Mucosa of descending colon (tissue), 3 donors: ENCODE measurements around the gene RPP30. TPM values are rescaled to one million over a fixed set of nuclear protein-coding genes. Genes with fewer than 3 reads are reported as not detected.

Source experiments
- ATAC-seq: fragments of 200-7000 bp; cut with Tn5 transposase; one replicate; pipeline ENCODE4 v1.9.1; 2020; ENCODE audit warnings: mild to moderate bottlenecking, moderate library complexity
- DNase-seq, 3 donors: peaks; one replicate each; pipeline ENCODE4 v3.0.0-alpha.2; 2020
- H3K36me3 ChIP-seq: fragments of 200-600 bp; one replicate; pipeline ENCODE4 v1.8.0; 2021; ENCODE audit warnings: low read depth, mild to moderate bottlenecking
- H3K4me1 ChIP-seq: fragments of 200-600 bp; one replicate; pipeline ENCODE4 v1.8.0; 2021; ENCODE audit warnings: low read depth, mild to moderate bottlenecking
- H3K4me3 ChIP-seq: fragments of 200-600 bp; one replicate; pipeline ENCODE4 v1.8.0; 2021; ENCODE audit warnings: mild to moderate bottlenecking
- H3K9me3 ChIP-seq: fragments of 200-600 bp; one replicate; pipeline ENCODE4 v1.8.0; 2021; ENCODE audit warnings: mild to moderate bottlenecking
- intact Hi-C, 2 donors: fragments of 100-400 bp; cut with DNase I in 1 of 2; cut with micrococcal nuclease in 1 of 2; formaldehyde crosslinking; loops; one replicate each; pipeline versions ENCODE4 v1.11.0 to v1.11.1; 2022; cut with DNase I, micrococcal nuclease
- total RNA-seq, 3 donors: library from RNA; stranded (reverse); fragmentation: NEBNext Ultra II Directional in 2 of 3; extraction: Animal tissue kit (Norgen Biotek cat#: 25700) in 2 of 3; gene quantifications; one replicate each; pipeline versions ENCODE4 v1.2.1 to v1.2.4, GENCODE V29; 2021 to 2023
- TF ChIP-seq, protein P1 (sequence below): fragments of 200-600 bp; IDR thresholded peaks from one replicate; pipeline ENCODE4 v1.8.0; 2022; ENCODE audit warnings: antibody characterized with exemption, mild to moderate bottlenecking
- donor health status: DM: no; HTN: no; CAD: no; lungs with moderate emphysema.
- donor health status: DM: no; HTN: no; CAD: no.
- donor health status: DM: no; HTN: yes; CAD: no.

Gene RPP30
- total RNA-seq, 3 donors from 2014 or later, result 20.6 to 25.1 (median 24.3) TPM

DNA sequence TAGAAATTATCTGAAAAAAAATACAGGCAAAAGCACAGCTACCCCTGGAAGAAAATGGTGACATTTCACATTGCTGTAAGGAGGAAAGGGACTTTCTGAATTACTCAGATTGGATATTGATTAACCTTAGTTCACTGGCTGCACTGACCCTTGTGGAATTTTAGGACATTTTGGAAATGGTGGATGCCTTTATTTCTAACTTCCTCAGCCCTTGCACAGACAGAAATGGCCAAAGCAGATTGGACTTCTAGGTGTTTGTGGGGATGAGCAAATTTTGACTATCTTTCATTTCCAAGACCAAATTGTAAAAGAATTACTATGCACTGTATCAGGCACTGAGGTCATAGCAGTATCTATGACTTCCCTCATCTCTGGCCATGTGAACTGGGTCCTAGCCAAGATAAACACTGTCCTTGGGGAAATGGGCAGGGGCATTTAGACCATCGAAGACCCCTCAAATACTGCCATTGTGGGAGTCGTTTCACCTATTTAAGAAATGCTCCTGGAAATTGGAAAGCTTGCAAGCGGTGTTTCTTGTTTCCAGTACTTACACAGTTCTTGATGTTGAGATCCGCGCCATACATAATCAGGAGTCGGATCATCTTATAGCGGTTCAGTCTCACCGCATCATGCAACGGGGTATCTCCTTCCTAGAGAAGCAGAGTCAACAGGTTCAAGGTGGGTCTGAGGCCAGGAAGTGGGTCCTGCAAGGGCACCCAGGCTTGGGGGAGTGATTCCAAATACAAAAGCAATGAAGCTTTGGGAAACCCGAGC, 43.4 kb downstream of the RPP30 start:
- ATAC-seq (no peak), DNase-seq (no peak)
- intact Hi-C loops, result loop anchor here in 1 of 2 donors (10.0 kb wide), 1 partner anchor 340 kb away; no protein-coding TSS in a partner anchor
- TF ChIP-seq, protein P1, sequence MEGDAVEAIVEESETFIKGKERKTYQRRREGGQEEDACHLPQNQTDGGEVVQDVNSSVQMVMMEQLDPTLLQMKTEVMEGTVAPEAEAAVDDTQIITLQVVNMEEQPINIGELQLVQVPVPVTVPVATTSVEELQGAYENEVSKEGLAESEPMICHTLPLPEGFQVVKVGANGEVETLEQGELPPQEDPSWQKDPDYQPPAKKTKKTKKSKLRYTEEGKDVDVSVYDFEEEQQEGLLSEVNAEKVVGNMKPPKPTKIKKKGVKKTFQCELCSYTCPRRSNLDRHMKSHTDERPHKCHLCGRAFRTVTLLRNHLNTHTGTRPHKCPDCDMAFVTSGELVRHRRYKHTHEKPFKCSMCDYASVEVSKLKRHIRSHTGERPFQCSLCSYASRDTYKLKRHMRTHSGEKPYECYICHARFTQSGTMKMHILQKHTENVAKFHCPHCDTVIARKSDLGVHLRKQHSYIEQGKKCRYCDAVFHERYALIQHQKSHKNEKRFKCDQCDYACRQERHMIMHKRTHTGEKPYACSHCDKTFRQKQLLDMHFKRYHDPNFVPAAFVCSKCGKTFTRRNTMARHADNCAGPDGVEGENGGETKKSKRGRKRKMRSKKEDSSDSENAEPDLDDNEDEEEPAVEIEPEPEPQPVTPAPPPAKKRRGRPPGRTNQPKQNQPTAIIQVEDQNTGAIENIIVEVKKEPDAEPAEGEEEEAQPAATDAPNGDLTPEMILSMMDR, result no peak
- Histone ChIP-seq H3K36me3 (no peaks in the 10 kb centered on the region), H3K4me3 (no peak overlapping the region), H3K4me1 (no peaks in the 10 kb centered on the region), H3K9me3 (no peaks in the 10 kb centered on the region)

DNA sequence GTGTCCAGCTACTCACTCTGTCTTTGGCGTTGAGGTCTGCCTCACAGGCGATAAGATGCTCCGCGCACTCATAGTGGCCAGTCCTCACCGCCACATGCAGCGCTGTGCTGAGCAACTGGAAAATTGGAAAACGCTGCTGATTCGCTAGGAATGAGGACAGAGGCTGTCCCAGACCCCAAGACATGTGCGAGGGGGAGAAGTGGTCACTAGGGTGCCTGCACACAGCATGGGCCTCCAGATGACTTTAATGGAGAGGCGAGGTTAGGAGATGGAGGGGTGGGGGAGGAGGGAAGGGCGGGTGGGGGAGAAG, 43.9 kb downstream of the RPP30 start:
- DNase-seq, result no peak
- no peak overlapping the region for H3K4me3 ChIP-seq
- intact Hi-C loops, result loop anchor here in 1 of 2 donors (10.0 kb wide), 1 partner anchor 339 kb away; no protein-coding TSS in a partner anchor

DNA sequence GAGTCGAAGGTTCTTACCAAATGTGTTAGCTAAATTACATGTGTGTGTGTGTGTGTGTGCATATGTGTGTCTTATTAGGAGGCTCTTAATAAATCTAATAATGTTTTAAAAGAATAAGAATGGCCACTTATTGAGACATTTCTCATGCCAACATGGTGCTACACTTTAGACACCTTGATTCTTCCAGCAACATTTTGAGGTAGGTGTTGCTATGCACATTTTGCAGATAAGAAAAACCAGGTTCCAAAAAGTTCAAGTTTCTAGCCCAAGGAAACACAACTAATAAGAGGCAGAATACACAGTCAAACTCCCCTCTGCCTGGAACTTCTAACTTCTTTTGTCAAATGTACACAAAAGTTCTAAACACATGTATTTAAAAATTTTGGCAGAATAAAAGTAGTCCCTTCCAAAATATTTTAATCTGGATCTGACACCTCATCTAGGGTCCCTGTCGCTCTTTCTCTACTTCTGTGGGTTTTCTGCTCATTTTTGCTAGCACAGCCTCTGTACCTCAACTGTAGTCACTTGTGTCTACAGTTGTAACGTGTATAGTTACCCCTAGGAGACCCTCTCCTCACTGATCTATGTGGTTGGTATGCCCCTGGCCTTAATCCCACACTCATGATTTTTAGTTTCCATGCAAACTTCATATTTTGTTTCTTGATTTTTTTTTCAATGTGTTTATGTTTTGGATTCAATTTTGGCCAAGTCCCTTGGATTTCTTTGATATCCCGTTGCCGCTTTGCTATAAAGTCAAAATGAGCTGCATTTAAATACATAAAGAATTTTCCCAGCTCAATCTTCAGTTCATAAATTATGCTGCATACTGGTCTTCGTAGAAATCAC, 44.8 kb downstream of the RPP30 start:
- intact Hi-C loops, result loop anchor here in 1 of 2 donors (10.0 kb wide), 1 partner anchor 338 kb away; no protein-coding TSS in a partner anchor
- no peak overlapping the region for H3K4me3 ChIP-seq
- TF ChIP-seq, protein P1, result no peak
- H3K9me3 ChIP-seq, result no peaks in the 10 kb centered on the region
- H3K36me3 ChIP-seq, result no peaks in the 10 kb centered on the region
- no peaks in the 10 kb centered on the region for H3K4me1 ChIP-seq
- no peak for DNase-seq
- no peak for ATAC-seq

More for the DNA sequence above, 43.9 kb downstream of the RPP30 start:
- Histone ChIP-seq H3K9me3 (no peaks in the 10 kb centered on the region), H3K36me3 (no peaks in the 10 kb centered on the region), H3K4me1 (no peaks in the 10 kb centered on the region)
- ATAC-seq, result no peak
- TF ChIP-seq, protein P1, result no peak

DNA sequence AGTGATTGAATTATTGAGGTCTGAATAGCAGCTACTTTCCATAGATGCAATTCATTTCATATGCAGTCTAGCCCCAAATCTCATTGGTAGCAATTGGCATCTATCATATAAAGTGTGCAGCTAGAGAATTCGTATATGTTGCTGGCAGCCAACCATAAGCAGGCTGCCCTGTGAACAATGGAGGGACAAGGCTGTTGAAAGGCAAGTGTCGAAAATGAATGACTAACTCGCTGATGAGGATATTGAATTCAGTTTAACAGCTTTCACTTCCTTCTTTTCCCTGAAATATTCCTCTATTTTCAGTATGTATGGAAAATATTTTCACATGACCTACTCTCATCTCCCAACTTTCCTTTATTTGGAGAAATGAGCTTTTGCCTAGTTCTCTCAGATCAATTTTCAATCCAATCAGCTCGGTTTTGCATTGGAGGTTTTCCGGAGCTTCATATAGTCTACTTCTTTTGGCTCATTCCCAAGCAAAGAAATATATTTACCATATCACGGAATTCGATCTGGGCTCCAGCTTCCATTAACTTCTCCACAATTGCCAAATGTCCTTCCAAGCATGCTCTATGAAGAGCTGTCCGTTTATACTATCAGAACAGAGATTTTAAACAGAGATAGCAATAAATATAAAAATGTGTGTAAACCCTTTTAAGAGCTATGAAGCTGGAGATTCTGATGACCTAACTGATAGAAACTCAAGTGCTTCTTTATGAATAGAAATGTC, 45.6 kb downstream of the RPP30 start:
- no peak overlapping the region for H3K4me3 ChIP-seq

DNA sequence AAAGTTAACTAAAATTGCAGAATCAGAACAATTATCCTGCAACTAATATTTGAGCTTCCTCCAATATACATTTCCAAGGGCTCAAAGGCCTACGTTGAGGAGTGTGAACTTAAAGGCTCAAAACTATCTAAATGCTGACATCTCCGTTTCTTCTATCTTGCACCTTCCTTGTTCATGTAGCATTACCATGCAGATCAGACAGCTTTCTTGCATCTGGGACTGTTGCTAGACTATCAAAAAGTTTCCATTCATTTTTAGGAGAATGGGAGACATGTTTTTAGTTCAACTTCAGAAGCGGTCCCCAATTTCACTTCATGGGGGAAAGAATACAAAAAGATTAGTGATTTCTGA, 46.2 kb downstream of the RPP30 start:
- no peaks in the 10 kb centered on the region for H3K4me1 ChIP-seq
- TF ChIP-seq, protein P1, result no peak
- H3K4me3 ChIP-seq, result no peak overlapping the region
- DNase-seq (no peak), ATAC-seq (no peak)
- intact Hi-C loops, result loop anchor here in 1 of 2 donors (10.0 kb wide), 1 partner anchor 337 kb away; no protein-coding TSS in a partner anchor
- no peaks in the 10 kb centered on the region for H3K9me3 ChIP-seq
- H3K36me3 ChIP-seq, result no peaks in the 10 kb centered on the region

More for the DNA sequence above, 45.6 kb downstream of the RPP30 start:
- H3K4me1 ChIP-seq, result no peaks in the 10 kb centered on the region
- intact Hi-C loops, result loop anchor here in 1 of 2 donors (10.0 kb wide), 1 partner anchor 337 kb away; no protein-coding TSS in a partner anchor
- TF ChIP-seq, protein P1, result no peak
- DNase-seq, result no peak
- no peak for ATAC-seq
- no peaks in the 10 kb centered on the region for H3K36me3 ChIP-seq
- no peaks in the 10 kb centered on the region for H3K9me3 ChIP-seq
